DMS53 treated with DMSO at 0.1 percent for 48 hours (cell line): Measurements from ENCODE around the gene ERC2.

Source experiments
- DNase-seq: peaks from one replicate; lab custom pipeline; 2025; ENCODE audit not compliant: unreplicated experiment; lab: John Stamatoyannopoulos, UW

Gene ERC2

DNA sequence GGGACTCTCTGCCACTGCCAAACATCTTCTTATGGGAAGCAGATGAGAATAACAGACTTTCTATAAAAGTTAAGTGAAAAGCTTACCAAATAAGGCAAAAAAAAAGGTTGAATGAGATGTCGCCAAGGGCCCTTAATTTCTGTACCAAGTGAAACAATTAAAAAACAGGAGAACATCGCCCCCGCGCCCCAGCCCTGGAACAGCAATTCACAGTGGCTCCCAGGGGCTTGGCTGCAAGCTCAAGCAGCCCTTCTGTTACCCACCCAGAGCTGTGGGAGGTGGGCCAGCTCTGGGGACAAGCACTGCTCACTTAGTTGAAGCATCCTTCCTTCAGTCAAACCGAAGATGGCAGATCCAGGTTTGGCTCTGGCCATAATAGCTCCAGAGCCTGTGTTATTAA, 208.0 kb downstream of the ERC2 start:
- DNase-seq, result no peak

DNA sequence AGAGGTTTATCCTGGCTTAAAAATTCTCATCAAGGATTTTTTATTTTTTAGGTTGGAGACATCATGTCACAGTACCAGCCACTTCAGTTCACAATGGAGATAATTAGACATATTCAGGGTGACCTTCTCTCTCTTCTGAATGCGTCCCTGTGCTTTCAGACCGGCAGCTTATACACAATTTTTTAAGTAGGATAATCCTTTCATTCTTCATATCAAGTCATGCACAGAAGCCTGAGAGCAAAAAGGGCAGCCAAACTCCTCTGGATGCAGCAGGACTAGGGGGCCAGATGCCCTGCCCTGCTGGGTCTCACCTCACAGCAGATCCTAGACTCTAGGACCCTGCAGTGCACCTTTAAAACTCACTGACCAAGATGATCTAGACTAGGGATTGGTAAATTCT, 210.4 kb downstream of the ERC2 start:
- no peak for DNase-seq

DNA sequence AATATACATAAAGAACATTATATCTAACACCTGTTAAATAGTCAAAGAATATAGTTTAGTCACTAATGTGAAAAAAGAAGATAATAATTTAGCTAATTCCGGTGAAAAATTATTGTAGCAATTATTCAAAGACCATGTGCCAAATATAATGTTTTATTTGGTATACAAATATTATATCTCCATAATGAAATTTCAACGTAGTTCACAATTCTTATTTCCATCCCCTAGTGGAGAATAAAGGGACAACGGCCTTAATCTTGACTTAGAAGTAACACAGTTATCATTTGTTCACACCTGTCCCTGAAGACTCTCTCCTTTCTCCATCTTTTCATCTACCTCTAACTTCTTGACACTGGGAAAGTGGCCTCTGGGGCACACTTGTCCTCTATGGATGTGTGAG, 213.4 kb downstream of the ERC2 start:
- DNase-seq, result no peak

DNA sequence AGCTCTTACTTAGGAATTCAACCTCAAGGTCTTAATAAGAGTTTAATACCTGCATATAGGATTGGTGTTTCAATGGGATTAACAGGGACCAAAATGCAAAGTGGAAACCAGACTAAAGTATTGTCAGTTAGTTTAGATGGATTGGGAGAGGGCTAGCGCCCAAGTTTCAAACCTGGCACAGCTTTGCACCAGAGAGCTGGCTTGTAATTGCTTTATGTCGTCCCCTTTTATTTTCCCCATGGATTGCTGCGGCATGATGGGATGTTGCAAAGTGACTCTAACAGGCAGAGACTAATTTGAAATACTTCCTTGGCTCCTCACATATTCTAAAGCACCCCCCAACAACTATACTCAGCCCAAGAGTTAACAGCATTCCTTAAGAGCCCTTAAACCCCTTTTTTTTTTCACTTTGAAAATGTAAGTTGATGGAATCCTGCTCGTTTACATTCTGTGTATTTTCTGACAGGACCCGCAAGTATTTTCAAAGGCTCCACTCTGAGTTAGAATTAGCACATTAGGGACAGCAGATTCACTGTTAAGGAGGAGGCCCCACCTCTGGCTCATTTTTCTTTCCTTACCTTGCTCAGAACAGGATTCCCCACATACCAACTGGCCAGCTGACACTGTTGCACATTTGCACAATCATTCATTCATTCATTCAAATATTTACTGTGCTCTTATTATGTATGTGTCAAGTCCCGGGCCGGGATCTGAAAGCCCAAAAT, 214.2 kb downstream of the ERC2 start:
- no peak for DNase-seq

DNA sequence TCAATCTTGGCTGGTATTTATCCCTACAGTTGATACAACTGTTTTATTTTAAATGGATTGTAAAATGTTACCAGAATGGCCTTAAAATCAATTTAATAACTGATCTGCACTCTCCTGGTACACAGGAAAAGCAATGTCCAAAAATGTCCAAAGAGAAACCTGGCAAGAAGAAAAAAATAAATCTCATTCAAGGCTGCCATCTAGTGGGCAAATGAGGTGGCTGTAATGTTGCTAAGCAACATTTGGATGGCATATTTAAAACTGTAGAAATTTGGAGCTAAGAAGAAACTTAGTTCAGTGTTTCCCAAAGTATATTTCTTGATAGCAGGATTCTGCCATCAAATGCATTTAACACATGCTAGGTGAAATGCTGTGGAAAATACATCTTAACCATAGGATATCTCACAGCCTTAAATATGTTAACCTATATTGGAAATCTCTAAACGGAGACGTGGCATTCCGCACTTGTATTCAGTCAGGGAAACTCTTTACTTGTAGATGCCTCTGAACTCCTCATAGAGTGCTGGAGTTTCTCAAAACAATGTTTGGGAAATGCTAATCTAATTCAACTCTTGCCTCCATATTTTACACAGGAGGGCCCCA, 216.8 kb downstream of the ERC2 start:
- DNase-seq, result no peak

DNA sequence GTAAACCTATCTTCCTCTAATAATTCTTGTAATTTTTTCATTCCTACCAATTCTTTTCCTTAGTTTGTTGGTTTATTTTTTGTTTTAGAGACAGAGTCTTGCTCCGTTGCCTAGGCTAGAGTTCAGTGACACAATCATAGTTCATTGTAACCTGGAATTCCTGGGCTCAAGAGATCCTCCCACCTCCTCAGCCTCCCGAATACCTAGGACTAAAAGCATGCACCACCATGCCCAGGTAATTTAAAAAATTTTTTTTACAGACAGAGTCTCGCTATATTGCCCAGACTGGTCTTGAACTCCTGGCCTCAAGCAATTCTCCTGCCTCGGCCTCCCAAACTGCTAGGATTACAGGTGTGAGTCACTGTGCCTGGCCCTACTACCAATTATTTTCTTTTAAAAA, 220.2 kb downstream of the ERC2 start:
- no peak for DNase-seq

DNA sequence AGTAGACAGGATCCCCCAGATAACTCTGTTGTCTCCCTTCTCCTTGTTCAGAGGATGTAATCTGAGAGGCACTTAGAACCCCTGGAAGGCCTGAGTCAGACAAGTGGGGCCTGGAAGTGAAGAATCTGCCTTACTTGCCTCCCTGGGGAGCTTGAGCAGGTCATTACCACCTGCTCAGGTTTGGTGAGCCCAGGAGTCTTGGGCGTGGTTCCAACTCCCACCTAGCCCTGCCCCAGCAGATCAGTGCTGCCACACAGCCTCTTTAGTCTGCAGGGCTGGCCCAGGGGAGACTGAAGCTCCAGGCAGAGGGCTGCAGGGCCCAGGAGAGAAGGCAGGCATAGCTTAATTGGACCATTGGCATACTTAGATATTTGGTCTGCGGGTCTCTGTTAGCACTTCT, 230.0 kb downstream of the ERC2 start:
- no peak for DNase-seq

DNA sequence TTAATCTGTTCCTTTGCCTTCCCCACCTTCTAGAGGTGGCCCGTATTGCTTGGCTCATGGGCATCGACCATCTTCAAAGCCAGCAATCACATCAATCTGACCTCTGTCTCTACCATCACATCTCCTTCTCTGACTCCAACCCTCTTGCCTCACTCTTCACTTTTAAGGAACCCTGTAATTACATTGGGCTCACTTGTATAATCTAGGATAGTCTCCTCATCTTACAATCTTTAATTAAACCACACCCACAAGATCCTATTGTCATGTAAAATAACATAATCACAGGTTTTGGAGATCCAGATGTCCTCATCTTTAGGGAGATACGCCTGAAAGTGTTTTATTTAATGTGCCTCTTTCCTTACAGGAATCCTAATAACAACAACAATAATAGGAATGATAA, 234.5 kb downstream of the ERC2 start:
- DNase-seq, result no peak

DNA sequence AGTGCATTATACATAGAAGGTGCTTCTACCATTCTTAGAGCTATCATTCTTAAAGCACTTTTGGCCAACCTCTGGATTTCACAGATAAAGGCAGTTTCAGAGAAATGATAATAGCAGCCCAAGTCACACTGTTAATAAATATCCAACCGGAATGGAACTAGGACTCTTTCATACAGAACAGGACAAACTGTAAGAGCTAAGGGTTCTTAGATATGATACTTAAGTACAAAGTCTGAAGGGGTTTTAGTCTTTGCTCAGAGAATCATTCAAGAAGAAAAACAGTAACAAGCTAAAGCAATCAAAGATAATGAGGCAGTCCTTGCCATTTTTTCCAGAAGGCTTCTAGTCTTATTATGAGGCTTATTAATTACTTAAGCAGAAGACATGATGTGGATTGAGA, 239.0 kb downstream of the ERC2 start:
- no peak for DNase-seq

DNA sequence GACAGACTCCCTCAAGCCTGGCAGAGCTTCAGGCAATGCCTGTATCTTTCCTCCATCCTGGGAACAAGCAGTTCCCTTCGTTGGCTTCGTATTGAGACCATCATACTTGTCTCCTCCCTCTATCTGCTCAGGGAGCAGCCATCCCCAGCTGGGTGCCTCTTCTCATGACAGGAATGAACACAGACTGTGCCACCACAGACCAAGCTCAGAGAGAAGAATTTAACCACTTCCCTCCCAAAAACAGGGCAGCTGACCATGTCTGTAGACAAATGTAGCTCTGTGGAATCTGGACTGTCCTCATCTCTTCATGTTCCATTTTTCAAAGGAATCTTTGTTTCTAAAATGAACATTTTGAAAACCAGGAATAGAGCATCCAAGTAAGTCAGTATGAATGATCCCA, 245.4 kb downstream of the ERC2 start:
- no peak for DNase-seq

DNA sequence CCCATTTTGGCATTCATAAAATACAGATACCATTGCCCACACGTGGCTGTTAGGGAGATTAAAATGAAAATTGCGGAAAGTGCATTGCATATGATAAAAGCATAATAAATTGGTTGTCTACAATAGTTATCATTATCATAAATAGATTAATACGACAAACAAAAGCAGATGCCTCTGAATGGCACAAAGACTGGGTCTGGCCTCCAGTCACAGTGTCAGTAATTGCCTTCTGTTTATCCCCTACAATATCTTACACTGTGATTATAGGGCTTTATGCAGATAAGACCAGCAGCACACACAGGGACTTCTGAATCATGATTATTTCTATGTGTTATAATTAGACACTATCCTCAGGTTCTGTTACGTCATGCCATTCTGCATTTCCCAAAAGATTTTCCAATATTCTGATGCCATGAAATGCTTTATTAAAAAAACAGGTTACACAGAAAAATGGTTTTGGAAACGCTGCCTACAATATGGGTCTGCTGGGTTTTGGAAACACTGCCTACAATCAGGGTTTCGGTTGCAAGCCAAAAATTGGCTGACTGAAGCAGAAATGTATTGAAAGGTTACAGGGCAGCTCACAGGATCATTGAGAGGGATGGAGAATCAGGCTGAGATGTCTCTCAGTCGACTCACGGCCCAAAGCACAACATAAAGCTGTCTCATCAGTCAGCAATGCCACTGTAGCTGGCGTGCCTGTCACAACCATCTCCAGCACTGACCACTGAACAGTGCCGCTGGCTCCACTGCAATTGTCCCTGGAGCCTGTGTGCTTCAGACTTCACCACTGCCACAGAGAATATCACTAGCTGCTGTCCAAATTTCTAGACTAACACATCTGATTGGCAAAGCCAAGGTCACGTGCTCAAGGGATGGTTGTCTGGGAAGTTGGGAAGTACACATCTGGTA, 248.1 kb downstream of the ERC2 start:
- DNase-seq, result no peak

DNA sequence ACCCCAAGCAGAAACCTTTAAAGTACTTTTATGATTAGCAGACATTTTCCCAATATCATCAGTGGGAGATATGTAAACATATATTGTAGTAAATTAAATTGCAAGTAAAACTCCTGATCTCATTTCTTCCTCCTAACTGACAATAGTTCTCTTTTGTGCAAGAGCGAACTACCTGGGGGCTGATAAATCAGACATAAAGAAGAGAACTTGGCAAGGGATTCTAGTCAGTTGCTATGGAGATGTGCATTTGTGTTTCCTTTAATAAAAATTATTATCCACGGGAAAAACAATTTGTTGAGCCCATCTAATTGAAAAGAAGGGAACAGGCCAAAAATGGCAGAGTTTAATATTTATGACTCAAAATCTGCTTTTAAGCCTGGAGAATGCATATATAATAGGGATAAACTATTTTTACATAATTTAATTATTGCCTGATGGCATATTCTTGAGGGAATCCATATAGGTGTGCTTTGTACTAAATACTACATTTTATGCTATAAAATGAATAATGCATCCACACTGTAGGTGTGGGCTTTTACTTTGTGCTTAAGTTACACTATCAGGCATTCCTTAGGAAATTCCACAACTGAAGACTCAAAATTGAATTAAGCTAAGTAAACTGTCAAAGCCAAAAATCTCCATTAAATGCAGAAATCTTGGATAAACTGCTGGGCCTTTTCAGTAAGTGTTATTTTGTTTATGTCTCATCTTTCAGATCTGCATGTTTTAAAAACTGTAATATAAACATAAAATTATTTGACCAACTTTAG, 258.1 kb downstream of the ERC2 start:
- DNase-seq, result no peak

DNA sequence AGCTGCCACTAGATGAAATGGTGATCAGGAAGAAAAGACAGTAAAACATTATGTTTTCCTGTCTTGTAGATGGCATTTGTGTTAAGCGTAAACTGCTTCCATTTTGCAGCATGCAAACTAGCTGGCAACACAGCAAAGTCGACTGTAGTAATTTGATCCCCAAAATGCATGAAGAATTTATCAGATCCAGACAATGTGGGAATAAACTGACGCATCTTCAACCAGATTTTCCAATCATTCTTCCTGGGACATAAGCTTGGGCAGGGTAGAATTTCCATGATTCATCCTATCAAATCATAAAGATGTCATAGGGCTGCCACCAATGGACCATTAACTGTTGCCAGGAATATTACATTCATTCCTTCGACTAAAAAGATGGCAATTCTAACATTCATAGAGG, 260.3 kb downstream of the ERC2 start:
- no peak for DNase-seq

DNA sequence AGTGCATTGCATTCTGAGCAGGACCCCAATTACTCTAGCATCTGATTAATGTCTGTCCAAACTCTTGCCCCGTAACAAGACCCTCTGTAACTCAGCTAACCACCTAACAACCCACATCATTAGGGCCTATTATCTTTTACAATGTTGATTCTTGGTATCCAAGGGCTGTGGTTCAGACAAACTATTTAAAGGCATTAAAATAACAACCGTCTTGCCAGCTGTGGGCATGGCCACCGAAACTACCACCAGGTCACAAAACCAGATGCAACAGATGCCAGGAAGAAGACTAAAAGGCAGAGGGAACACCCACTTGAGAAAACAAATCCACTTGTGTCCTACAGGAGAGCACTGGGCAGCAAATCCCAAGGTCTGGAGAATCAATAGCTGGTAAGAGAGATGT, 262.9 kb downstream of the ERC2 start:
- no peak for DNase-seq

DNA sequence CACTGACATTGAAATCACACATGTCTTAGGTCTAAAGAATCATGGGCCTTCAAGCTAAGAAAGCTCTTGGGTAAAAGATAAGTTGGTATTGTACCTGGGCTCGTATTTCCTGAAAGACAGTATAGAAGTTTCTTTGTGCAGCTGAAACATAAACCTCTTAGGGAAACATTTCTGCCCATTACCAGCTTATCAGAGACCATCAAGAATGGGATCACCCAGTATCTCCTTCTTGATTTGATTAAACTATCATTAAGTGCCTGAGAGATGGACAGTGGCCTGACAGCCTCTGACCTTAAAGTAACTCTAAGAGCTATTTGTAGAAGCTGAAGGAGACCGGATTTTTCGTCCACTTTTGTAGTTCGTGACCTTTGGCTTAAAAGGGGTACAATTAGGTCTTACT, 265.3 kb downstream of the ERC2 start:
- DNase-seq, result no peak

DNA sequence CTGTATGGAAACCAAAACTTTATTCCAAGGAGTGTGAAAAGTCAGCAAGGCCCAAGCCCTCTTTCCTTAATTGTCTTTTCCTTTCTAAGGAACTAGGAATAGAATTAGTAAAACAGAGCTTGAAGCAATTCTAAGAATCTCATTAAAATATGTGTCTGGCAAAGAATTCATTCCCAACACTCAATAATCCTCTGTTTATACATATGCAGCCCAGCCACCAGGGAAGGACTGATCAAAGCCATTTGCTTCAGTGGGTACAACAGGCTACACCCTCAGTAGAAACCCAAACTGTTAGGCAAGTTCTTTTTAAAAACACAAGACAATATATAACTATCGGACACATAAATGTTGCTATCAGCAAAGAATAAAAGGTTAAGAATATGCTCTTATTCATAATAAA, 266.9 kb downstream of the ERC2 start:
- no peak for DNase-seq

DNA sequence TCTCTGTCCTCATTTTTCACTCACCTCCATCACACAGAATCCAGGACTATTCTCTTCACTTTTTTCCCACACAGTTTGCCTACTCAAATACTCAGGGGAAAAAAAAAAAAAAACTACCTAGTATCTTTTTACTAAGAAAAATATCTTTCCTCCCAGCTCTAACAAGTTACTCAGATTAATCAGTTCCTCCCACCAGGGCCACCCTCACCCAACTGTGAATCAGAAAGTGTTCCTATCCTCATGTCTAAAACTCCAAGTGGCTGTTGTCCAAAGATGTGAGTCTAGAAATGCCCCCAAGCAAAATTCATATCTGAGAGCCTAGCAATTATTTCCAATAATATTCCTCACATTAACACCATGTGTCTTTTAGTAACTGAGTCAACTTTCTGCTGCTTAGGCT, 268.0 kb downstream of the ERC2 start:
- DNase-seq, result no peak

DNA sequence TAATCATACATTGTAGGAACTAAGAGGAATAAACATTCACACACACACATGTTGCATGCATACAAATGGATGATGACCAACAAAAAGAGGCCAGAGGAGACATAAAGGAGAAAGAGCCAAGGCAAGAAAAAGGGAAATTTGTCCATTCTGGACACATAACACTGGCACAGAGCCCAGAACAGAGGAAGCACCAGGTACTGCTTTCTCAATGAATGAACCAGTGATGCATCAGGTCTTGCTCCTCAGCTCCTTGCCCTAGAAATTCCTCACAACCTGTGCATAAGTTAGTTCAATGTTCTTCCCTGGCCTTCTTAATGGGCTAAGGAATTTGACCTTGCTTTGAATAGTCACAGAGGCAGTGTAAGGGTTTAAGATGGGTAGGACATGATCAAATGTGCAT, 270.3 kb downstream of the ERC2 start:
- no peak for DNase-seq

DNA sequence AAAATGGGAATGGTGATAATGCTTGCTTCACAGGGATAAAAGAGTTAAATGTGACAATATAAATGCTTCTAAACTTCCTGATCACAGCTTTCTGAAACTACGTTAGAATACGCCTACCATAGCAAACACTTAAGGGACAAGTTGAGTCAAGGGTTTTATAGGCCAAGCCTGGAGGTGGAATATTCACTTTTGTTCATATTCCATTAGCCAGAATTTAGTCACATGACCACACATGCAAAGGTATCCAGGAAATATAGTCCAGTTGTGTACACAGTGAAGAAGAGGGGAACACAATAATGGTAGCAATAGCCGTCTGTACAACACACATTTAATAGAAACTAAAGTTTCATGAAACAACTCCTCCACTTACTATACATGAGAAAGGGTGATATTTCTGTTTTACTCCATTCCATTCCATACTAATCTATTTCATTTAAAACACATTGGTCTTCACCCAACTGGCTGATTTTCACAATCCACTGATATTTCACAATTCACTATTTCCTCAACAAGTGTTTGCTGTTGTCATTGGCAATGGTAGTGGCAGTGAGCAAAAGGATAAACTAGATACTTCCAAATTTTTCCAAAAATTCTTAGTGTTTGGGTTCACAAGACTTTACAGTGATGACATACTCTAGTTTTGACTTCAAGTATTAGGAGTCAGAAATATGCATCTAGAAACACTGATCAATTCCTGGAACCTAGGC, 270.9 kb downstream of the ERC2 start:
- no peak for DNase-seq

DNA sequence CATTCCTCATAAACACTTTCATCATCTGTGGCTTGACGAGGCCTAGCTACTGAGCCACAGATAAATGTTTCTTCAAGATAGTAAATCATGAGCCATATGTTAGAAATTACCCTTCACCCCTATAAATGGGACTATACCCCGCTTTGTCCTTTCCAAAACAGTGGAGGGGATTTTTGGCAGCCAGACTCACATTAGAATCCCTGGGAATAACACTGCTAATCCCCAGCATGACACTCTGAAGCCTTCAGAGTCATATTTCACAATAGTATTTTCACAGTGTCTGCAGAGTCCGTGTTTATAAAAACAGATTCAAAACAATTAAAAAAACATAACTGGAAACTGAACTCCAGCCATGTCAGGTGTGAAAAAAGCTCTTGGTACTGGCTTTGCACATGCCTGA, 271.6 kb downstream of the ERC2 start:
- DNase-seq, result no peak

DNA sequence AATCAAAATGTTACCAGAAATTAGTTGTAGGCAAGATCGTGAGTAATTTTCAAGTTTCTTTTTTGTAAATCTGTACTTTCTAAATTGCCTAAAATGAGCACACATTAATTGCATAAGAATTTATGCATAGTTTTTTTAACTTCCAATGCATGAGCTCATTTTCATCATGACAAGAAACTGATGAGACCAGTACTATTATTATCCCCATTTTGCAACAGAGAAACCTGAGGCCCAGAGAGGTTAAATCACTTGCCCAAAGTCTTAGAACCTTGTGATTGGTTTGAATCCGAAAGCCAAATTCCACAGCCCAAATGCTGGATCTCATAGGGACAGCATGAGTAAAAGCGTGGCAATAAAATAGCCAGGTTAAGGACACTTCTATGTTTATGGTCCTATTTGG, 274.7 kb downstream of the ERC2 start:
- DNase-seq, result no peak
